ENCODE measurements around the gene MCC.

GRCh38 chr5:113061846-113062780, 426.1 kb downstream of the MCC start:
- no peak for TF ChIP-seq CTCF (IDR thresholded peaks at IDR 0.05)
- TF ChIP-seq POLR2A (IDR thresholded peaks at IDR 0.05), result no peak
